ENCODE data around the gene ACSM5. TPM values are rescaled to one million over a fixed set of nuclear protein-coding genes. Genes with fewer than 3 reads are reported as not detected.

ACSM5 gene
- total RNA-seq, 1 experiment from 2014 or later = not detected

GRCh38 chr16:20387978-20388377 is 21.4 kb upstream of the ACSM5 start:
- H3K4me3 Mint-ChIP-seq (ENCODE audit: unreplicated experiment) = no peak overlapping the region
- POLR2A ChIA-PET = no interaction called here
- Histone ChIP-seq H3K4me3 (ENCODE audit: low read depth, low read length) (no peak overlapping the region), H3K9me3 (no peaks in the 10 kb centered on the region), H3K4me1 (no peaks in the 10 kb centered on the region), H3K27me3 (replicated peaks; ENCODE audit: control insufficient read depth, insufficient read depth, low read length) (no peaks in the 10 kb centered on the region), H3K36me3 (ENCODE audit: control insufficient read depth, insufficient read depth, low read length) (no peaks in the 10 kb centered on the region)
- DNase-seq = no peak
- intact Hi-C loops (cut with micrococcal nuclease; ENCODE audit: unreplicated experiment) = loop anchor here (10.0 kb wide), 2 partner anchors 307 to 783 kb away; partner anchors contain the start of gene ACSM1
- TF ChIP-seq CTCF (IDR thresholded peaks at IDR 0.05; ENCODE audit: insufficient read depth in 1 of 2, low read depth in 1 of 2, low read length in 1 of 2, severe bottlenecking in 1 of 2, unreplicated experiment in 1 of 2) = no peak
- CTCF ChIA-PET = no interaction called here
- no TSS peak for BruUV-seq (replicated peaks)
- no peaks in the 10 kb centered on the region for H3K9me3 Mint-ChIP-seq (ENCODE audit: unreplicated experiment)
- peaks cover 3% of the 10 kb centered on the region for H3K27me3 Mint-ChIP-seq (ENCODE audit: insufficient read depth, unreplicated experiment)
- no peaks in the 10 kb centered on the region for H3K36me3 Mint-ChIP-seq (ENCODE audit: insufficient read depth, unreplicated experiment)
- H3K4me1 Mint-ChIP-seq (ENCODE audit: low read depth, unreplicated experiment) = no peaks in the 10 kb centered on the region
- H3K27ac Mint-ChIP-seq (ENCODE audit: unreplicated experiment) = no peak overlapping the region

GRCh38 chr16:20388854-20389253 is 20.5 kb upstream of the ACSM5 start:
- H3K27me3 ChIP-seq (replicated peaks; ENCODE audit: control insufficient read depth, insufficient read depth, low read length) = no peaks in the 10 kb centered on the region
- DNase-seq = no peak
- Mint-ChIP-seq H3K36me3 (ENCODE audit: insufficient read depth, unreplicated experiment) (no peaks in the 10 kb centered on the region), H3K4me3 (ENCODE audit: unreplicated experiment) (no peak overlapping the region), H3K4me1 (ENCODE audit: low read depth, unreplicated experiment) (no peaks in the 10 kb centered on the region), H3K27ac (ENCODE audit: unreplicated experiment) (no peak overlapping the region), H3K9me3 (ENCODE audit: unreplicated experiment) (no peaks in the 10 kb centered on the region), H3K27me3 (ENCODE audit: insufficient read depth, unreplicated experiment) (peaks cover 3% of the 10 kb centered on the region)
- no peaks in the 10 kb centered on the region for H3K9me3 ChIP-seq
- ChIA-PET POLR2A (no interaction called here), CTCF (no interaction called here)
- no peaks in the 10 kb centered on the region for H3K4me1 ChIP-seq
- H3K4me3 ChIP-seq (ENCODE audit: low read depth, low read length) = no peak overlapping the region
- BruUV-seq (replicated peaks) = no TSS peak
- H3K36me3 ChIP-seq (ENCODE audit: control insufficient read depth, insufficient read depth, low read length) = no peaks in the 10 kb centered on the region
- TF ChIP-seq CTCF (IDR thresholded peaks at IDR 0.05; ENCODE audit: insufficient read depth in 1 of 2, low read depth in 1 of 2, low read length in 1 of 2, severe bottlenecking in 1 of 2, unreplicated experiment in 1 of 2) = no peak
- intact Hi-C loops (cut with micrococcal nuclease; ENCODE audit: unreplicated experiment) = loop anchor here (10.0 kb wide), 2 partner anchors 306 to 784 kb away; partner anchors contain the start of gene ACSM1

GRCh38 chr16:20391045-20391444 is 18.3 kb upstream of the ACSM5 start:
- Histone ChIP-seq H3K4me3 (ENCODE audit: low read depth, low read length) (no peak overlapping the region), H3K9me3 (no peaks in the 10 kb centered on the region), H3K27me3 (replicated peaks; ENCODE audit: control insufficient read depth, insufficient read depth, low read length) (no peaks in the 10 kb centered on the region), H3K36me3 (ENCODE audit: control insufficient read depth, insufficient read depth, low read length) (no peaks in the 10 kb centered on the region), H3K4me1 (no peaks in the 10 kb centered on the region)
- CTCF ChIA-PET = no interaction called here
- POLR2A ChIA-PET = no interaction called here
- H3K36me3 Mint-ChIP-seq (ENCODE audit: insufficient read depth, unreplicated experiment) = no peaks in the 10 kb centered on the region
- TF ChIP-seq CTCF (IDR thresholded peaks at IDR 0.05; ENCODE audit: insufficient read depth in 1 of 2, low read depth in 1 of 2, low read length in 1 of 2, severe bottlenecking in 1 of 2, unreplicated experiment in 1 of 2) = no peak
- H3K4me1 Mint-ChIP-seq (ENCODE audit: low read depth, unreplicated experiment) = no peaks in the 10 kb centered on the region
- peaks cover 3% of the 10 kb centered on the region for H3K27me3 Mint-ChIP-seq (ENCODE audit: insufficient read depth, unreplicated experiment)
- no peak overlapping the region for H3K27ac Mint-ChIP-seq (ENCODE audit: unreplicated experiment)
- no peak for DNase-seq
- H3K9me3 Mint-ChIP-seq (ENCODE audit: unreplicated experiment) = no peaks in the 10 kb centered on the region
- H3K4me3 Mint-ChIP-seq (ENCODE audit: unreplicated experiment) = no peak overlapping the region
- intact Hi-C loops (cut with micrococcal nuclease; ENCODE audit: unreplicated experiment) = no loop called here
- no TSS peak for BruUV-seq (replicated peaks)

Data from Caco-2 (cell line).